ENCODE data around the gene FEM1A.
"Not testable (repeated sequence)": the region's sequence is repeated elsewhere in the genome, so short reads cannot be mapped to it uniquely, and the experiment has no call there.

FEM1A gene

GRCh38 chr19:4831304-4831978 is 39.9 kb downstream of the FEM1A start, which contains the start of gene TICAM1:
TSS of gene TICAM1 (minus strand) at chr19:4831712. CDS start at chr19:4818377, 13,335 bp downstream.
- peak within 1 kb of the TSS; percentile 45 to 72 for H3K4me3 ChIP-seq (ENCODE audit: low read length in 2 of 2)
- no peak within 1 kb of the TSS for H3K27ac ChIP-seq (replicated peaks; ENCODE audit: low read length)
- no peak within 1 kb of the TSS for H2BK5ac ChIP-seq (ENCODE audit: low read length)
- peak within 1 kb of the TSS; percentile 88 for H3K18ac ChIP-seq (ENCODE audit: low read length)
- no peak within 1 kb of the TSS for H2BK12ac ChIP-seq (ENCODE audit: low read length)
- peak within 1 kb of the TSS; percentile 54 for H2BK120ac ChIP-seq (ENCODE audit: low read depth, low read length)
- no peak within 1 kb of the TSS for H3K4ac ChIP-seq (ENCODE audit: low read length)
- peaks cover 1% of the 10 kb centered on the region for H3K79me1 ChIP-seq (ENCODE audit: low read depth, low read length)
- no peak within 1 kb of the TSS for H4K91ac ChIP-seq (ENCODE audit: low read depth, low read length, poor library complexity)
- peak within 1 kb of the TSS; percentile 84 for H2AK5ac ChIP-seq (ENCODE audit: low read depth, low read length)
- H3K36me3 ChIP-seq (replicated peaks in 1 of 2; ENCODE audit: control insufficient read depth in 2 of 2, insufficient read depth in 2 of 2, low read length in 2 of 2), result no peaks in the 10 kb centered on the region
- H3K27me3 ChIP-seq (ENCODE audit: control insufficient read depth in 3 of 3, insufficient read depth in 3 of 3, low read depth in 1 of 3, low read length in 3 of 3), result peaks cover 0 to 13% (median 7%) of the 10 kb centered on the region in 3 experiments
- no peak for DNase-seq (ENCODE audit: low spot score)
- H3K14ac ChIP-seq (ENCODE audit: low read length), result peak within 1 kb of the TSS; percentile 10
- H3K23ac ChIP-seq (ENCODE audit: low read depth, low read length, poor library complexity), result no peak within 1 kb of the TSS
- H3K9ac ChIP-seq (ENCODE audit: low read depth, low read length, poor library complexity), result peak within 1 kb of the TSS; percentile 86
- no CpG with 5 or more reads among the region's 52 CpGs for WGBS, 2 donors (ENCODE audit: extremely low coverage in 2 of 2, insufficient read length in 2 of 2, insufficient replicate concordance in 1 of 2)
- peak within 1 kb of the TSS; percentile 98 for H2AFZ ChIP-seq (ENCODE audit: low read length)
- peaks cover 0 to 1% of the 10 kb centered on the region in 2 donors for H3K4me1 ChIP-seq (ENCODE audit: control insufficient read depth in 2 of 2, insufficient read depth in 1 of 2, low read depth in 1 of 2, low read length in 2 of 2)
- H3K9me3 ChIP-seq (replicated peaks in 1 of 2; ENCODE audit: control insufficient read depth in 2 of 2, insufficient read depth in 1 of 2, low read depth in 1 of 2, low read length in 2 of 2), result peaks cover 0 to 4% of the 10 kb centered on the region in 2 donors
- H2BK15ac ChIP-seq (ENCODE audit: low read length), result peak within 1 kb of the TSS; percentile 97
- H4K8ac ChIP-seq (ENCODE audit: low read depth, low read length), result peak within 1 kb of the TSS; percentile 92
- peak within 1 kb of the TSS; percentile 89 for H3K4me2 ChIP-seq (ENCODE audit: insufficient read depth, low read length, poor library complexity, severe bottlenecking)

- DNase-seq (ENCODE audit: low spot score); H3K9ac ChIP-seq (ENCODE audit: low read depth, low read length, poor library complexity); H3K9me3 ChIP-seq (replicated peaks in 1 of 2; ENCODE audit: control insufficient read depth in 2 of 2, insufficient read depth in 1 of 2, low read depth in 1 of 2, low read length in 2 of 2); H3K36me3 ChIP-seq (replicated peaks in 1 of 2; ENCODE audit: control insufficient read depth in 2 of 2, insufficient read depth in 2 of 2, low read length in 2 of 2); H3K23ac ChIP-seq (ENCODE audit: low read depth, low read length, poor library complexity); H4K91ac ChIP-seq (ENCODE audit: low read depth, low read length, poor library complexity); H2BK12ac ChIP-seq (ENCODE audit: low read length); H3K4ac ChIP-seq (ENCODE audit: low read length); H3K4me1 ChIP-seq (ENCODE audit: control insufficient read depth in 2 of 2, insufficient read depth in 1 of 2, low read depth in 1 of 2, low read length in 2 of 2); H3K27ac ChIP-seq (replicated peaks; ENCODE audit: low read length); H3K14ac ChIP-seq (ENCODE audit: low read length); H3K18ac ChIP-seq (ENCODE audit: low read length); H3K79me1 ChIP-seq (ENCODE audit: low read depth, low read length); H2BK5ac ChIP-seq (ENCODE audit: low read length); H2BK15ac ChIP-seq (ENCODE audit: low read length): not testable (repeated sequence)
- WGBS, 2 donors (ENCODE audit: extremely low coverage in 2 of 2, insufficient read length in 2 of 2, insufficient replicate concordance in 1 of 2), result no CpG with 5 or more reads among the region's 9 CpGs
- H2BK120ac ChIP-seq (ENCODE audit: low read depth, low read length), result peak overlapping the region; percentile 54
- peak overlapping the region; percentile 84 for H2AK5ac ChIP-seq (ENCODE audit: low read depth, low read length)
- H3K27me3 ChIP-seq (ENCODE audit: control insufficient read depth in 3 of 3, insufficient read depth in 3 of 3, low read depth in 1 of 3, low read length in 3 of 3), result peaks cover 0 to 13% (median 7%) of the 10 kb centered on the region in 3 experiments
- H3K4me3 ChIP-seq (ENCODE audit: low read length in 2 of 2), result peak overlapping the region; percentile 45 to 72
- H2AFZ ChIP-seq (ENCODE audit: low read length), result peak overlapping the region; percentile 98
- peak overlapping the region; percentile 89 for H3K4me2 ChIP-seq (ENCODE audit: insufficient read depth, low read length, poor library complexity, severe bottlenecking)
- peak overlapping the region; percentile 92 for H4K8ac ChIP-seq (ENCODE audit: low read depth, low read length)
Observed at GRCh38 chr19:4831979-4832340, 40.4 kb downstream of the FEM1A start.

DNA sequence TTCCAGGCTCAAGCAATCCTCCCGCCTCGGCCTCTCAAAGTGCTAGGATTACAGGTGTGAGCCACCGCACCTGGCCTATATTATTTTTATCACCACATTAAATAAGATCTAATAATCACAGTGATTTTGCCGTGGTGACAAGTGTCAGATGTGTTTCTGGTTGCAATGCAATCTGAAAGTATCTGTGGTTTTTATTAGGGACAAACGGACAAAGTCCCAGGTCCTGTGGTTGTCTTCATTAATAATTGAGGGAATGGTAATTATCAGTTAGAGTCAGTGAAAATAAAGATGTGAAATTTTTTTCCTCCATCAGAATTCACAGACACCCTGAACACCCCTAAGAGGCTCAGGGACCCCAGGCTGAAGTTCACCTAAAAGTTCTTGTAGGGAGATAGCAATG is 41.2 kb downstream of the FEM1A start:
- no peak overlapping the region for H2BK15ac ChIP-seq (ENCODE audit: low read length)
- H3K4me3 ChIP-seq (ENCODE audit: low read length in 2 of 2), result no peak overlapping the region
- DNase-seq (ENCODE audit: low spot score), result no peak
- H3K9me3 ChIP-seq (replicated peaks in 1 of 2; ENCODE audit: control insufficient read depth in 2 of 2, insufficient read depth in 1 of 2, low read depth in 1 of 2, low read length in 2 of 2), result peaks cover 0 to 4% of the 10 kb centered on the region in 2 donors
- H3K18ac ChIP-seq (ENCODE audit: low read length), result no peak overlapping the region
- H2AFZ ChIP-seq (ENCODE audit: low read length), result no peak overlapping the region
- no peak overlapping the region for H2BK12ac ChIP-seq (ENCODE audit: low read length)
- no peak overlapping the region for H3K4me2 ChIP-seq (ENCODE audit: insufficient read depth, low read length, poor library complexity, severe bottlenecking)
- no peak overlapping the region for H4K91ac ChIP-seq (ENCODE audit: low read depth, low read length, poor library complexity)
- H3K23ac ChIP-seq (ENCODE audit: low read depth, low read length, poor library complexity), result no peak overlapping the region
- no peak overlapping the region for H2BK120ac ChIP-seq (ENCODE audit: low read depth, low read length)
- peaks cover 0 to 13% (median 7%) of the 10 kb centered on the region in 3 experiments for H3K27me3 ChIP-seq (ENCODE audit: control insufficient read depth in 3 of 3, insufficient read depth in 3 of 3, low read depth in 1 of 3, low read length in 3 of 3)
- peaks cover 0 to 7% of the 10 kb centered on the region in 2 donors for H3K36me3 ChIP-seq (replicated peaks in 1 of 2; ENCODE audit: control insufficient read depth in 2 of 2, insufficient read depth in 2 of 2, low read length in 2 of 2)
- peaks cover 1% of the 10 kb centered on the region for H3K79me1 ChIP-seq (ENCODE audit: low read depth, low read length)
- no CpG with 5 or more reads among the region's 5 CpGs for WGBS, 2 donors (ENCODE audit: extremely low coverage in 2 of 2, insufficient read length in 2 of 2, insufficient replicate concordance in 1 of 2)
- H3K4ac ChIP-seq (ENCODE audit: low read length), result no peak overlapping the region
- no peak overlapping the region for H3K9ac ChIP-seq (ENCODE audit: low read depth, low read length, poor library complexity)
- peaks cover 0 to 1% of the 10 kb centered on the region in 2 donors for H3K4me1 ChIP-seq (ENCODE audit: control insufficient read depth in 2 of 2, insufficient read depth in 1 of 2, low read depth in 1 of 2, low read length in 2 of 2)
- H3K27ac ChIP-seq (replicated peaks; ENCODE audit: low read length), result no peak overlapping the region
- H3K14ac ChIP-seq (ENCODE audit: low read length), result no peak overlapping the region
- no peak overlapping the region for H2BK5ac ChIP-seq (ENCODE audit: low read length)
- H2AK5ac ChIP-seq (ENCODE audit: low read depth, low read length), result no peak overlapping the region
- no peak overlapping the region for H4K8ac ChIP-seq (ENCODE audit: low read depth, low read length)

DNA sequence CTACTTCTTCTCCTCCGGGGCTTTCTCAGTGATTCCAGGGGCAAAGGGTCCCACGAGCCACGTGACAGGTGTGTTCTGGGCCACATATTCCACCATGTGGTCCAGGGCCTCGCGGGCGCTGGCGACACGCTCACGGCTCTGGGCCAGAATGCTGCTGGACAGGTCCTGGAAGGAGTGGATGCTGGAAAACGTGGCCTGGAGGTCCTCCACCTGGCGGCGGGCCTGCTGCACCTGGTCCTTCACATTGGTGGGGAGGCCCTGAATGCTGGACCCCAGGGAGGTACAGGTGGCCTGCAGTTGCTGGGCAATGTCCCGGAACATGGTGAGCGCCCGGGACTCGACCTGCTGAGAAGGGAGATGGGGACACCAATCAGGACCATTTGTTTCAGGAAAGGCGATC is 47.7 kb downstream of the FEM1A start:
- H4K8ac ChIP-seq (ENCODE audit: low read depth, low read length), result no peak overlapping the region
- no peak overlapping the region for H2AK5ac ChIP-seq (ENCODE audit: low read depth, low read length)
- no peak overlapping the region for H2BK5ac ChIP-seq (ENCODE audit: low read length)
- no peak overlapping the region for H3K14ac ChIP-seq (ENCODE audit: low read length)
- no peak overlapping the region for H4K91ac ChIP-seq (ENCODE audit: low read depth, low read length, poor library complexity)
- DNase-seq (ENCODE audit: low spot score), result no peak
- H2AFZ ChIP-seq (ENCODE audit: low read length), result no peak overlapping the region
- no peaks in the 10 kb centered on the region for H3K27me3 ChIP-seq (ENCODE audit: control insufficient read depth in 3 of 3, insufficient read depth in 3 of 3, low read depth in 1 of 3, low read length in 3 of 3)
- no peak overlapping the region for H3K27ac ChIP-seq (replicated peaks; ENCODE audit: low read length)
- peaks cover 17 to 56% of the 10 kb centered on the region in 2 donors for H3K36me3 ChIP-seq (replicated peaks in 1 of 2; ENCODE audit: control insufficient read depth in 2 of 2, insufficient read depth in 2 of 2, low read length in 2 of 2)
- no CpG with 5 or more reads among the region's 17 CpGs for WGBS, 2 donors (ENCODE audit: extremely low coverage in 2 of 2, insufficient read length in 2 of 2, insufficient replicate concordance in 1 of 2)
- no peak overlapping the region for H3K18ac ChIP-seq (ENCODE audit: low read length)
- H2BK12ac ChIP-seq (ENCODE audit: low read length), result no peak overlapping the region
- no peak overlapping the region for H3K4ac ChIP-seq (ENCODE audit: low read length)
- no peaks in the 10 kb centered on the region for H3K9me3 ChIP-seq (replicated peaks in 1 of 2; ENCODE audit: control insufficient read depth in 2 of 2, insufficient read depth in 1 of 2, low read depth in 1 of 2, low read length in 2 of 2)
- H3K4me3 ChIP-seq (ENCODE audit: low read length in 2 of 2), result no peak overlapping the region
- H3K23ac ChIP-seq (ENCODE audit: low read depth, low read length, poor library complexity), result peak overlapping the region; percentile 44
- H2BK120ac ChIP-seq (ENCODE audit: low read depth, low read length), result no peak overlapping the region
- no peaks in the 10 kb centered on the region for H3K79me1 ChIP-seq (ENCODE audit: low read depth, low read length)
- H2BK15ac ChIP-seq (ENCODE audit: low read length), result no peak overlapping the region
- H3K4me1 ChIP-seq (ENCODE audit: control insufficient read depth in 2 of 2, insufficient read depth in 1 of 2, low read depth in 1 of 2, low read length in 2 of 2), result no peaks in the 10 kb centered on the region
- no peak overlapping the region for H3K9ac ChIP-seq (ENCODE audit: low read depth, low read length, poor library complexity)
- H3K4me2 ChIP-seq (ENCODE audit: insufficient read depth, low read length, poor library complexity, severe bottlenecking), result no peak overlapping the region
